GM18505 (cell line): Measurements from ENCODE around the gene TREX2.
"Not testable (repeated sequence)": the region's sequence is repeated elsewhere in the genome, so short reads cannot be mapped to it uniquely, and the experiment has no call there.

Source experiments
- ATAC-seq: cut with Tn5 transposase; IDR thresholded peaks from one replicate; pipeline ENCODE4 v1.9.1; 2021; ENCODE audit not compliant: unreplicated experiment
- POLR2A ChIP-seq: IDR thresholded peaks from 4 replicates; pipeline ENCODE4 v1.6.1; 2011; ENCODE audit warnings: borderline replicate concordance; ENCODE audit not compliant: insufficient read depth, insufficient read length; ENCODE audit errors: extremely low read depth

The TREX2 gene

GRCh38 chrX:153409414-153410101, 36.3 kb downstream of the TREX2 start:
- TF ChIP-seq POLR2A: no peak
- no peak for ATAC-seq

- ATAC-seq: no peak
- TF ChIP-seq POLR2A: no peak
Measured at GRCh38 chrX:153408871-153409351, 36.9 kb downstream of the TREX2 start.

- ATAC-seq: no peak
- TF ChIP-seq POLR2A: no peak
Measured at GRCh38 chrX:153408221-153408721, 37.6 kb downstream of the TREX2 start.

- ATAC-seq: no peak
- no peak for TF ChIP-seq POLR2A
Measured at GRCh38 chrX:153407736-153408135, 38.1 kb downstream of the TREX2 start.

GRCh38 chrX:153406903-153407302, 39.0 kb downstream of the TREX2 start:
- no peak for ATAC-seq
- no peak for TF ChIP-seq POLR2A

GRCh38 chrX:153406011-153406410, 39.8 kb downstream of the TREX2 start:
- no peak for TF ChIP-seq POLR2A
- no peak for ATAC-seq

- ATAC-seq: no peak
Measured at GRCh38 chrX:153405426-153405825, 40.4 kb downstream of the TREX2 start.

GRCh38 chrX:153404333-153404732, 41.5 kb downstream of the TREX2 start:
- ATAC-seq: not testable (repeated sequence)

More at GRCh38 chrX:153405426-153405825, 40.4 kb downstream of the TREX2 start:
- TF ChIP-seq POLR2A: no peak

GRCh38 chrX:153401133-153401764, 44.6 kb downstream of the TREX2 start, which contains the start of gene PNMA6E:
Gene PNMA6E (minus strand): TSS chrX:153401350. CDS start chrX:153398849, 2,501 bp downstream.
- TF ChIP-seq POLR2A: no peak
- ATAC-seq: no peak

GRCh38 chrX:153400146-153401132, 45.4 kb downstream of the TREX2 start:
- TF ChIP-seq POLR2A: no peak
- no peak for ATAC-seq

GRCh38 chrX:153398275-153398960, 47.4 kb downstream of the TREX2 start:
- no peak for ATAC-seq

GRCh38 chrX:153397256-153397960, 48.4 kb downstream of the TREX2 start:
- no peak for ATAC-seq
- no peak for TF ChIP-seq POLR2A

More at GRCh38 chrX:153398275-153398960, 47.4 kb downstream of the TREX2 start:
- TF ChIP-seq POLR2A: no peak
